UCSD-AML1 (cell line): ENCODE data around the gene CEP85.

Experiments
- DNase-seq: peaks from one replicate; lab custom pipeline; 2025; ENCODE audit not compliant: unreplicated experiment; lab: John Stamatoyannopoulos, UW

Gene CEP85

DNA sequence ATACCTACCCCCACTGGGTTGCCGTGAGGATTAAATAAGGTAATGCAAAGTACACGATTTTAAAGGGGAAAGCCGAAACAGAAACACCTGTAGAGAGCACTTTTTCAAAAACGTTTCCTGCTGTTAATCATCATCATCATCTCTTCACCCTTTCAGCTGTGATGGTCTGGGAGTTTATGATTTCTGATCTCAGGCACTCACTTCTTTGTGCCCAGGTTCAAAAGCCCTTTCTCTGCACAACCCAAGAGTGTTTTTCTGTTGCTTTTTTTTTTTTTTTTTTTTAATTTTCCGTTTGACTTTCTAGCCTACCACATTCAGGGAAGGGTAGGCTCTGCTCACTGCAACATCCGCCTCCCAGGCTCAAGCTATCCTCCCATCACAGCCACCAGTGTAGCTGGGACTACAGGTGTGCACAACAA, 73.4 kb downstream of the CEP85 start:
- no peak for DNase-seq

DNA sequence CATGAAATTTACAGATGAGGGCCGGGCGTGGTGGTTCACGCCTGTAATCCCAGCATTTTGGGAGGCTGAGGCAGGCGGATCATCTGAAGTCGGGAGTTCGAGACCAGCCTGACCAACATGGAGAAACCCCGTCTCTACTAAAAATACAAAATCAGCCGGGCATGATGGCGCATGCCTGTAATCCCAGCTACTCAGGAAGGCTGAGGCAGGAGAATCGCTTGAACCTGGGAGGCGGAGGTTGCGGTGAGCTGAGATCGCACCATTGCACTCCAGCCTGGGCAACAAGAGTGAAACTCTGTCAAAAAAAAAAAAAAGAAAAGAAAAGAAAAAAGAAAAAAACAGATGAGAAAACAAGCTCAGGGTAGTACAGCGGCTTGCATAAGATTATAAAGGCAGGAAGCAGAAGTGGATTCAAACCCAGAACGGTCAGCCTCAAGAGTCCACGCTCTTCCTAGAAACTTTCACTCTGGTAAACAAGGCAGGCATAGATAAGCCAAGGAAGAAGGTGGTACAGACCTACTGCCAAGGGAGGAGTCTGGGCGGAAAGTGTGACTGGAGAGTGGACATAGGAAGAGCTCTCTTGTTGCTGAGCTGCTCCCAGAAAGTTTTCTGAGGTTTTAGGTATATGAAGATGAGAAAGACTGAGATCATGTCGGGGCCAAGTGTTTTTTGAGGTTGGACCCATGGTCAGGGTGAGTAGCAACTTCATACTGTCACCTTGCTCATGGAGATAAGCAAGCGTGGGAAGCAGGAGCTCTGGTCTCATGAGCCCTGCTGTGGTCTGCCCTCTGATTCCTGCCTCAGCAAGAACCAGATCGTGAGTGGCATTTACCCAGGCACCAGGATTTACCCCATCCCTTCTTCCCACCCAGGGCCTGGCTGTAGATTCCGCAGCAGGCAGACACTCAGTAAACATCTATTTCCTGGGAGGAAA, 74.2 kb downstream of the CEP85 start:
- DNase-seq, result peak; percentile 55

DNA sequence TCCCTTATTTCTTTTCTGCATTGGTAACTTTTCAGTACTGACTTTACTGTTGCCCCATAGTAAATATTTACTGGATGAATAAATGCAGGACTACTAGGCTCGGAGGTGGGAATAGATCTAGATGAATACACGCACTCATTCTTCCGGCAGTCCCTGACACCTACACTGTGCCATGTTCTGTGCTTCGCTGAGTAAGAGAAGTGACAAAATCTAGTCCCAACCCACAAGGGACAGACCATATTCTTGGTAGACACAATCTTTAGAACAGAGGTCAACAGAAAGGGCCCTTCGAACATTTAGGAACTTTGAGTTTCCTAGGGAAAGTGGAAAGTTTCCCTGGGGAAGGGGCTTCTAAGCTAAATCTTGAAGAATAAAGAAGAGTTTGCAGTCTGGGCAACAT, 80.5 kb downstream of the CEP85 start:
- no peak for DNase-seq

DNA sequence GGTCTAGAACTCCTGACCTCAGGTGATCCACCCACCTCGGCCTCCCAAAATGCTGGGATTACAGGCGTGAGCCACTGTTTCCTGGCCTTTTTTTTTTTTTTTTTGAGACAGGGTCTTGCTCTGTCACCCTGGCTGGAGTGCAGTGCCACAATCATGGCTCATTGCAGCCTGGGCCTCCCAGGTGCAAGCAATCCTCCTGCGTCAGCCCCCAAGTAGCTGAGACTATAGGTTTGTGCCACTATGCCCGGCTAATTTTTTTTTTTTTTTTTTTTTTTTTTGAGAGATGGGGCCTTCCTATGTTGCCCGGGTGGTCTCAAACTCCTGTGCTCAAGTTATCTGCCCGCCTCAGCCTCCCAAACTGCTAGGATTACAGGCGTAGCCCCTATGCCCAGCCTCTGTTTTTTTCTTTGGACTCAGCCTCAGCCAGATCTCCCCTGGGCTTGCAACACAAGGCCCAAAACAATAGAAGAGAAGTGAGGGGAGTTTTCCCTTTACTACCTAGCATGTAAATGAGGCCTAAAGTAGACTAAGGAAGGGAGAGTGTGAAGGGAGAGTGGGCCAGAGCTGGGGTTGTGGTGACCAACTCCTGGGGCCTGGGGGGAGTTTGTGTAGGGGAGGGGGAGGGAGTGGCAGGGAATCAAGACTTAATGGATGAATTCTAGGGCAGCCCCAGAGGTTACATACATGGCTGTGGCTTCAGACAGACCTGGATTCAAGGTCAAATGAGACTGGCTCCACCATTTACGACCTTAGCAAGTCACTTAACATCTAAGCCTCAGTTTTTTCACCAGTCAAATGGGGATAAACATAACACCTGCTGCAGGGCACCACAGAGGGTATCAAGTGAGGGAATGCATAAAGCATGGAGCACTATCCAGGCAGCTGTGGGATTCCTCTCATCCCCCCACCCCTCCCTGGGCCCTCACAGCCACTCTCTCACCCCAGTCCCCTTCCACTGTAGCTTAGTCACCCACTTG, 82.2 kb downstream of the CEP85 start:
- DNase-seq, result no peak

DNA sequence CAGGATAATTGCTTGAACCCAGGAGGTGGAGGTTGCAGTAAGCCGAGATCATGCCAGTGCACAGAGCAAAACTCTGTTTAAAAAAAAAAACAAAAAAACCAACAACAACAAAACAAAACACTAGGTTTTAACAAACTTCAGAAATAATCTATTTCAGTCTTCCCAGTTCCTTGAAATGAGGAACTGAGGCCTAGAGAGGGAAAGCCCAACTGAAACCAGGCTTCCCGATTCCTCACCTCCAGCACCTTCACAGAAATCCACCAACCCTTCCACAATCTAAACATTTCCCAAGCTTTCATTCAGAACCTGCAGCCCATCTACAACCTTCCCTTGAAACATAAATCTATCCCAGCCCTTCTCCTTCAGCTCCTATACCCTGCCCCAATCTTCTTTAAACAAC, 83.1 kb downstream of the CEP85 start:
- no peak for DNase-seq

DNA sequence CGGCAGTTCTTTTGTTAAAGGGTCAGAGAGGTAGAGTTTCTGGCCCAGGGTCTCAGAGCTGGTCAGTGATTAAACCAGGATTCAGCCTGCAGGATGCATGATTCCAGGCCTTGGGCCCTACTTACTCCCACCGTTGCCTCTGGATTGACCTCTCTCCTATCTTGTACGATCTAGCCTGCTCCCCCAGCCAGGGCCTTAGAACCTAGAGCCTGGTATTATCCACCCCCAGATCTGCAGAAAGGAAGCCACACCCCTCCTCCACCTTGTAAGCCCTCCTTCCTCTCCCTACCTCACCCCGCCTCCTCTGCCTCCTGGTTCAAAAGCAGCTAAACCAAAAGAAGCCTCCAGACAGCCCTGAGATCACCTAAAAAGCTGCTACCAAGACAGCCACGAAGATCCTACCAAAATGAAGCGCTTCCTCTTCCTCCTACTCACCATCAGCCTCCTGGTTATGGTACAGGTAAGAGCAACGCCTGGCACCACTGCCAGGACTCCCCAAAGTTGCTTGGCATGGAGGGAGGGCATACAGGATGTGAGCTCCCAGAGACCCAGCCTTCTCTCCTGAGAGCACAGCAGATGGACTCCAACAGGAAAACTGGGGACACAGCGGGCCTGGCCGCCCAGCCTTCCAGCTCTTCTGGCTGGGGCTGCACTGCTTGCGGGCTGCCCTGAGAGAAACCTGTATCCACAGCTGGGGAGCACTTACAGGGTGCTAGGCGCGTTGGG, 83.8 kb downstream of the CEP85 start, which contains the start of gene CD52:
TSS of gene CD52 (plus strand) at position 347 of the 726 bp plus-strand sequence. CDS start at position 407, 60 bp downstream.
- peak; percentile 64 for DNase-seq

DNA sequence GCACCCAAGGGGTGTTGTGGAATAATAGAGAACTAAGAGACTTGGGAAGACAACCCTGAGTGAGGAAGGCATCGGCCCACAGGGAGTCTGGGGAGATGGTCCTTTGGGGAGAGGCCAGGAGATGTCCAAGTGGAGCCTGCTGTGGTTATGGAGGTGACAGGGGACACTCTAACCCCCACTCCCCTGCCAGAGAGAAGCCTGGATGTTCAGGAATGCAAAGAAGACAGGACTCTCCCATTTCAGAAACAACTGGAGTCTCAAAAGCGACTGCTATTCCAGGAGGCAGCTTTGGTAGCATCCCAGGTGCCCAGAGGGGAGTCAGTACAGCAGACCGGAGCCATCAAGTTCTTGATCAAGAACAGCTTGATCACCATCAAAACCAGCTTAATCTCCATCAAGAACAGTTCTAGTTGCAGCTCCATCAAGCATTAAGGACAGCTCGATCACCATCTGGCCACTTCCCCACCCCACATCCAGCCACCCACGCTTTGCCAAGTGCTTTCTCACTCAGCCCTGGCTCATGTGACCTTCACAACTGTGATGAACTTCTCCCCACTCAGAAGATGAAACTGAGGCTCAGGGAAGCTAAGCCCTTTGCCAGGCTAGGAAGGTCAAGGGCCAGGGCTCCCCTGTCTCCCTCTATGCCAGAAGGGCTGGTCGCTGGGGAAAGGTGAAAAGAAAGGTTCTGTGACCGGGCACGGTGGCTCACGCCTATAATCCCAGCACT, 84.5 kb downstream of the CEP85 start:
- peak; percentile 51 for DNase-seq

DNA sequence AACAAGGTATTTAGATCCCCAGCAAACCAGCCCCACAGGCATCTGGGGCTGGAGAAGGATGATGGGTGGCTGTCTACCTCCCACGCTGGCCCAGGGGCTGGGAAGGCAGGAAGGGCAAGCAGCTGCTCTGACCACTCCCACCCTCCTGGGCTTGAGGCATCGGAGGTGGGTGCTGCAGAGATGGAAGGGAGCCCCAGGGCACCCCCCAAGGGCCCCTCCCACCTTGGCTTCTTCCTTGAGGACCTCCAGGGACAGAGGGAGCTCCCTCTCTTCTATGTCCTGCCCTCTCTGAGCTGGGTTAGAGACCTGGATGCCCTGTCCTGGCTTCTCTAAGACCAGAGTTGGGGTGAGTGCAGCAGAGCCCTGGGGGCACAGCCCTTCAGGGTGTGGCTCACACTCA, 86.9 kb downstream of the CEP85 start:
- no peak for DNase-seq

DNA sequence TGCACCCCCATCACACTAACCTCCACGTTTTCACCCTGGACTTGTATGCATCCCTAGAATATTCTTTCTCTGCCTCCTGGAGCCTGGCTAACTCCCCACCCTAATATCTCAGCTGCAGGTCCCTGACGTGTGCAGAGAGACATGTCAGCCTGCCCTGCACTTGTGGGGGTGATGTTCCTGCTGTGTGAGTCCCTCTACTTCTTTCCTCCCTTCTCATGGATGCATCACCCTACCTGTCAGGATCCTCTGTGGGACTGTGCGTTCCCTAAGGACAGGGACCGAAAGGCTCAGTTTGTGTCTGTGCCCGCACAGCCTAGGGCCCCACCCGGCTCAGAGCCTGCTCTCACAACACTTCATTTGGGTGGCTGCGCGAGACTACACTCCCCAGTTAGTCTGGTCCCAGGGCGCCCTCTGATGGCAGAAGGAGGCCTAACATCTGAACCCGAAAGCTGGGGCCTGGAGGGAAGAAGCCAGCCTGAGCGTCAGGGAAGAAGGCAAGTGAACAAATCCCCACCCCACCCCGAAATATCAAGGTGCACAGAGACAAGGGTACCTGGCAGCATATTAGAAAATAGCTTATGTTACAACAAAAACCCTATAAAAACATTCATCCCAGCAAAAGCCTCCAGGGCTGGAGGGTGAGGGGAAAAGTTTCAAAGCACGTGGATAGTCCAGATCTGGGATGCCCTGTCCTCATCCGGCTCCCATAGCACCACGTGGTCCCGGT, 87.5 kb downstream of the CEP85 start:
- DNase-seq, result peak; percentile 88

DNA sequence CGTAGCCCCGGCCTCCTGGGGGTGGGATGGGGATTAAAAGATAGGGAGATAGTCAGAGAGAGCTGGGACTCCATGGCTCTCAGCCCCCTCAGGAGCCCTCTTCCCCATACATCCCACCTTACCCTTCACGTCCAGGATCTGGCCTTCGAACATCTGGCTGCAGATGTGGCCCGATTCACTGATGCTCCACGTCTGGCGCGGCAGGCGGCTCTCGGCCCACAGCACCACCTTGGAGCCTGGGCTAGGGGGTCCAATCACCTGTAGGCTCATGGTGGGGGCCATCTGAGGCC, 88.0 kb downstream of the CEP85 start:
- no peak for DNase-seq

DNA sequence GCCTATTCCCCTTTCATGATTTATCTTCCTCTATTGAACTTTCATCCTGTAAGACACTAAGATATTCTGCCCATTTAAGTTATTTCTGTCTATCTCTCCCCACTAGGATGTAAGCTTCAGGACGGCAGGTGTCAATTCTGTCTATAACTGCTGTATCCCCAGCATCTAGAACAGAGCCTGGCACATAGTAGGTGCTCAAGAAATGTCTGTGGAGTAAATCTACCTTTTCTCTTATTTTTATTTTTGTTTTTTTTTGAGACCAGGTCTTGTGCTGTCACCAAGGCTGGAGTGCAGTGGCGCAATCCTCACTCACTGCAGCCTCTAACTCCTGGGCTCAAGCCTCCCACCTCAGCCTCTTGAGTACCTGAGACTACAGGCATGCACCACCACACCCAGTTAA, 89.4 kb downstream of the CEP85 start:
- DNase-seq, result no peak

DNA sequence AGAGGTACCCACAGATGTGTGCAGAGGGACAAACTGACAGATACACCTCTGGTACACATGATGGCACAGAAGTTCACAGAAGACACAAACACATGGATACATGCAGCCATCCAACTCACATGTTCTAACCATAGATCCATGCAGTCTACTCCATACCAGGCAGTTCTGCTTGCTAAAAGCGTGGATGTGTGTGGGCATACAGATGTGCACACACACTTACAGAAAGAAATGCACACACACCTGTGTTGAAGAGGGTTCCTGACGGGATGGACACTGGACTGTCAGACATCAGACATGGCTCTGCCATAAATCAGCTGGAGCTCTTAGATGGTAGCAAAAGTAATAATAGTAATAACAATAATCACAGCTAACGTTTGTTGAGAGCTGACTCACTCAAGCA, 90.5 kb downstream of the CEP85 start:
- DNase-seq, result no peak

DNA sequence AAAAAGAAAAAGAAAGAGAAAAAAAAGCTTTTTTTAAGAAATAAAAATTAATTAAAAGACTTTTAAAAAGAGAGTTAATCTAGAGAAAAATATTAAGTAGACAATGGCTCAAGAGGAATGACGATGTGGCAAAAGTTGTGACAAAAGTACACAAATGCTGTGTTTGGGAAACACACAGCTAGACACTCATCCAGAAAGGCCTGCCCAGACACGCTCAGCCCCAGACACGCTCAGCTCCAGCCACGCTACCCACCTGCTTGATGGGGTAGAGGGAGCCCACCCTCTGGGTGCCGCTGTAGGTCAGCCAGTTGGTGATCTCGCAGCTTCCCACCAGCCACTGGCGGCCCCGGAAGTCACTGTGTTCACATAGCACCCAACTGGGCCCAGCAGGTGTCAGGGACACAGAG, 94.0 kb downstream of the CEP85 start:
- no peak for DNase-seq
